DMS 273 (cell line): ENCODE measurements around the gene MYMK.

Experiments
- DNase-seq: peaks from one replicate; lab custom pipeline; 2025; ENCODE audit not compliant: unreplicated experiment; lab: John Stamatoyannopoulos, UW

MYMK gene

GRCh38 chr9:133489253-133490190 lies 35.2 kb downstream of the MYMK start:
- DNase-seq = no peak

GRCh38 chr9:133488686-133489252 lies 36.0 kb downstream of the MYMK start:
- DNase-seq = no peak

DNA sequence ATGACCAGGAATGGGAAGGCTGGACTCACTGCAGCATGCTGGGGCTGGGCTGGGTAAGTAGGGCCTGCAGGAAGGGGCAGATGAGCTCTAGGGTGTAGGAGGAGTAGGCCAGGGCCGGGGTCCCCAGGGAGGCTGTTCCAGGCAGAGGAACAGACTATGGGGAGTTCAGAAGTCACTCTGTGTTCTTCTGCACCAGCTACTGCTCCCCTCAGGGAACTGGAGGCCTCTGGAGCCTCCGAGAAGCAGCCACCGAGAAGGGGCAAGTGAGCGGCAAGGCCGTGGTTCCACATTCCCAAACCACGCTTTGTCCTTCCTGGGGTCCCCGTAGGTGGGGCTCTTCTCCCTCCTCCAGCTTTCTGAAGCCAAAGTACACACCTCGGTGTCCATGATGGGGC lies 37.4 kb downstream of the MYMK start:
- DNase-seq = no peak

- DNase-seq = peak; percentile 44
Measured at GRCh38 chr9:133485531-133486260, 39.1 kb downstream of the MYMK start.

GRCh38 chr9:133484671-133485437 lies 39.9 kb downstream of the MYMK start:
- DNase-seq = no peak

- no peak for DNase-seq
Measured at GRCh38 chr9:133483611-133484010, 41.1 kb downstream of the MYMK start.

DNA sequence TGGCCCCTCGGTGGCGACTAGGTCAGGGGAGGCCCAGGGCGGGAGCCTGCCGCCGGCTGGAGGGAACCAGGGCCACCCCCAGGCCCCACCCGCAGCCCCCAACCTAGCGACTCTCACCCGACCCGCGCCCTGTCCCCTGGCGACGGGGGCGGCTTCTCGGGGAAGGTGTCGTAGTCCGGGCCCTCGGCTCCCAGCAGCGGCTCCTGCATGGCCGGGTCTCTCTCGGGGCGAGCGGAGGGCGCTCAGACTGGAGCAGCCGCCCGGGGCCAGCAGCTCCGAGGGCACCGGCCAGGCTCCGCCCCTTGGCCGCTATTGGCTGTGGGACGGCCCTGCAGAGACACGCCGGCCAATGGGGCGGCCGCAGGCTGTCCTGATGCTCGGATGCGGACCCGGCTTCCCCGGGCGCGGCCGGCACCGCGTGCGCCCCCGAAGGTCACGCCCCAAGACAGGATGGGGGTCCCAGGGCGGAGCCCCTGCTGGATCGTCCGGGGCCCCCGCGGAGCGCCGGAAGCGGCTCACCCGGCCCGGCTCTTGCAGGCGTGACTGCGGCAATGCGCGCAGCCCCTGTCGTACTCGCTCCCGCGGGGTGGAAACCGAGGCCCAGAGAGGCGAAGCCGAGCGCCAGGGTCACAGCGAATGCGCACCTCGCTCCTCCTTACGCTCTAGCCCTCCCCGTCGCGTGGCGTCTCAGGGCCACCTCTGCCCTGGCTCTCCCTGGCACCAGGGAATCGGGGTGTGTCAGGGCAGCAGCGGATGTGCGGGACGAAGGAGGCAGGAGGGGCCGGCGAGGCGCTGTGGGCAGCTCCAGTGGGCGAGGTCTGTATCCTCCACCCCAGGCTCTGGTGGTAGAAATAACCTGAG lies 45.7 kb downstream of the MYMK start, which contains the start of gene SLC2A6:
TSS of gene SLC2A6 (minus strand) at position 249 of the 861 bp plus-strand sequence. CDS start at position 209, 40 bp downstream.
- DNase-seq = peak; percentile 92

GRCh38 chr9:133477992-133478850 lies 46.5 kb downstream of the MYMK start:
- DNase-seq = no peak

DNA sequence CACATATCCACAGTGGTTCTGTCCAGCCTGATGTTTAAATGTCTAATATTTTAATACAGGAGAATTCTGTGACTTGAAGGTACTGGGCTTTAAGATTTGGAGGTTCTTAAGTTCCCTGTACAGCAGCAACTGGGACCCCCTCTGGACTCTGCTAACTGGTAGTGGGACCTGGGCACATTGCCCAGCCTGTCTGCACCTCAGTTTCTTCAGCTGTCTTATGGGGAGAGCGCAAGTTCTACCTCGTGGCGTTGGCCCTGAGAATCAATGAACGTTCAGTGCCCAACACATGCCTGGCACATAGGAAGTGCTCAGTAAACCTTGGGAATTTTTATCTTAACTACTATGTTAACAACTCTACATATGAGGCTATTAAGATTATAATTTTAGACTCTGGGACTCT lies 47.3 kb downstream of the MYMK start:
- no peak for DNase-seq

DNA sequence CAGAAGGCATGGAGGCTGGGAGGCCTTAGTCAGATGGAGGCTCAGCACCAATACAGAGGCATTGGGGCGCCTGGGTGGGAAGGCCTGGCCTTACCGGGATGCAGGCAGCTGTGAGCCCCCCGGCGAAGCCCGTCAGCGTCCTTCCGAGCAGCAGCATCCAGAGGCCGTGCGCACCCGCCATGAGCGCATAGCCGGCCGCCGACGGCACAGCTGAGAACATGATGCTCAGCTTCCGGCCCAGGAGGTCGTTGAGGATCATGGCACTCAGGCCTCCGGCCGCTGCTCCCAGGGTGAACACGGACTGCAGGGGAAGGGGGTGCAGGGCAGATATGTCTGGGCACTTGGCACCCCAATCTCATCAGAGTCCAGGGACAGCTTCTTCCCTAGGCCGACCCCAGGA lies 47.8 kb downstream of the MYMK start:
- no peak for DNase-seq

DNA sequence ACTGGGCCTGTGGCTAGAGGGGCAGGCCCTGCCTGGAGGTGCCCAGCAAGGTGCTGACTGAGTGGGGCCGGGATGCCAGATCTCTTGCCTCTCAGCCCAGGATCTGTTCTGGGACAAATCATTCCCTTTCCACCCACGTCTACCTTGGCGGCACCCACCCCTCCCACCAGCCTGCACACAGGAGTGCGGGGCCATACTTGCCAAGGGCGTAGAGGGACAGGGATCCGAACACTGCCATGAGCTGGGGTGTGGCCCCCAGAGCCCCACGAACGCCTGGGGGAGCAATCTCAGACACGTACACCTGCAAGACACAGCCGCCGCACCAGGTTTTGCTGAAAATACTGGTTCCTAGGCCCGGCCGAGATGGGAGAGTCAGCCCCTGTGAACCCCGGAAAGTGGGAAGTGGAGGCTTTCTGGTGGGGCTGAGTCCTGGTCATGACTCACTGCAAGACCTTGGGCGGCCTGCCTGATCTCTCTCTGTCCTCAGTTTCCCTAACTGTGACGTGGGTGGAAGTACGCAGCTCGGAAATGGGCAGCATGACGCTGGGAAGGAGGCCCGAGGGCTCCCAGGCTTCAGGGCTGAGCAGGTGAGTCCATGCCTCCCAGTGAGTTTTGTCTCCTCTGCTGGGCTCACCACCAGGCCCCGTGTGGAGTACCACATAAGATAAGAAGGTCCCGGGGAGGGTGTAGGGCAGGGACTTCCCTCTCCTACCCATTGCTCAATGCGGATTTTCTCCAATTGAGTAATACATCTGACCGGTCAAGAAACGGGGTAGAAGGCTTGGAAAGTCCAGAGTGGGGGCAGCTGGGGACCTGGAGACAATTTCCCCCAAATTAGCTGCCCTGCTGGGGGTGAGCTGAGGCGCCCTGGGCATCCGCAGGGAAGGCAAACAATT lies 48.5 kb downstream of the MYMK start:
- no peak for DNase-seq

DNA sequence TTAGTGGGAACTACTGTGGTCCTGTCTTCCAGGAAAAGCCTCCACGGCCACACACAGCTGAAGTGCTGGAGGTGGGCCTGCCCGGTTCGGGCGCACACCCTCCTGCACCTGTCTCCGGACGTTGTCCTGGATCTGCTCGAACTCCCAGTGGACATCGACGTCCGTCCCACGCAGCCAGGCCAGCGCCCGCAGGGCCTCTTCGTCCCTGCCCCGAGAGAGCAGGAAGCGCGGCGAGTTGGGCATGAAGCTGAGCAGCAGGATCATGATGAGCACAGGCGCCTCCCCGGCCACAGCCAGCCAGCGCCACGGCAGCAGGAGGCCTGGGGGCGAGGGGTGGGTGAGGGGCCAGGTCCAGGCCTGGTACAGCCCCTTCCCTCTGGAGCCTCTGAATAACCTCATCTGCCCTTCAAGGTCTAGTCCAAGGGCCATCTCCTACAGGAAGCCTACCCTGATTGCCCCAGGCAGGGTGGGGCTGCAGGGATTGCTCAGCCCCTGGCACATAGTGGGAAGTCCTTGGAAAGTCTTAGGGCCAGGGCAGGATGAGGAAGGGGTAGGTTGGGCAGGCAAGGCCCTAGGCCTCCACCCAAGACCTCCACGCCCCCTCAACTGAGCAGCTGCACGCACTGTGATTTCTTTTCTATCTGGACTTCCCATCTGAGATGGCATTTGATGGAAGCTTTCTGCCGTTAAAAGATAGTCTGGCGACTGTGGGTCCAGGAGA lies 49.3 kb downstream of the MYMK start:
- DNase-seq = no peak

- no peak for DNase-seq
Measured at GRCh38 chr9:133474853-133475252, 49.9 kb downstream of the MYMK start.

DNA sequence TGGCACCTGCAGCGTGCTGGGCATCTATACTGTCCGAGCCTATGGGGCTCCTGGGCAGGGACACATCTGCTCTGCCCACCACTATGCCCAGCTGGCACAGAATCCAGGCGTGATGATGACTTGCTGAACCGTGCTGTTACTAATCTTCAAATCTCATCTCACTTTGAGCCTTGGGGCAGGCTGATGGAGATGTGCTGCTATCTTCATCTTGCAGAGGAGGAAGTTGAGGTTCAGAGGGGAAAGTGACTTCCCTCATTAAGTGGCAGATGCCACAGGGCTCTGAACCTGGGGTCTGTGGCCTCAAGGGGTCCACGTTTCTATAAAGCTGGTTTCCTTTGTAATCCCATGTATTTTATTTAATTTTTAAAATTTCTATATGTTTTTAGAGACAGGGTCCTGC lies 50.5 kb downstream of the MYMK start:
- no peak for DNase-seq

DNA sequence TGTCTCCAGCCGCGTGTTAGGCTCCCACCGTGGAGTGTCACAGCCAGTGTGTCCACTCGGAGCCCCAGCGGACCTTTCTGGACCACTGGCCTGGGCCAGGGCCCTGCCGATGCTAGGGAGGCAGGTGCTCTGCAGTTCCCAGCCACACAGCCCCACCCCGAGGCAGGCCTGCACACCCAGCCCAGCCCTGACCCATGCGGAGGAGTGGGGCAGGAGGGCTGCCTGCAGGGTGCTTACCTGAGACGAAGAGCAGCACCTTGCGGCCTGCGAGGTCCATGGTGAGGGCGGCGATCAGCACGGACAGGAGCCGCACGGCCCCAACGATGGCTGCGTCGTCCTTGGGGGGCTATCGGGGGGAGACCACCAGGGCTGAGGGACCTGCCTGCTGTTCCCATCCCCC lies 51.0 kb downstream of the MYMK start:
- no peak for DNase-seq

- no peak for DNase-seq
Measured at GRCh38 chr9:133472753-133473378, 51.9 kb downstream of the MYMK start.

DNA sequence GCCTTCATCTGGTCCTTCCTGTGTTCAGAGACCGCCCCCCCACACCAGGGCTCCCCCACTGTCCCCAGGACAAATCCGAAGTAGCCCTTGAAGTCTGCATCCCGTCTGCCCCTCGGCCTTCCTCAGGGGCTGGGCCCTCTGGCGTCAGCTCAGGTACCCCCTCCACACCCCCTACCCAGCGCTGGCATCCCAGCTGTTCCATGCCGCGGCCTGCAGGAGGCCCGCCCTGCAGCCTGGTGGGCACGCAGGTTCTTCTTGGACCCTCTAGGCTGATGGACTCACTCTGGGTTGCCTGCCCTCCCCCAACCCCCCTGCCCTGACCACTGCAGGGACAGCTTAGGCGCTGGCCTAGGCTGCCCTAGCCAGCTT lies 52.5 kb downstream of the MYMK start:
- no peak for DNase-seq
